NOMO-1 treated with dmso at 0.1 percent for 144 hours (cell line): ENCODE data around the gene SLC16A8.

ENCODE experiments used
- DNase-seq: peaks from one replicate; lab custom pipeline; 2025; ENCODE audit not compliant: unreplicated experiment; lab: John Stamatoyannopoulos, UW

SLC16A8 gene

DNA sequence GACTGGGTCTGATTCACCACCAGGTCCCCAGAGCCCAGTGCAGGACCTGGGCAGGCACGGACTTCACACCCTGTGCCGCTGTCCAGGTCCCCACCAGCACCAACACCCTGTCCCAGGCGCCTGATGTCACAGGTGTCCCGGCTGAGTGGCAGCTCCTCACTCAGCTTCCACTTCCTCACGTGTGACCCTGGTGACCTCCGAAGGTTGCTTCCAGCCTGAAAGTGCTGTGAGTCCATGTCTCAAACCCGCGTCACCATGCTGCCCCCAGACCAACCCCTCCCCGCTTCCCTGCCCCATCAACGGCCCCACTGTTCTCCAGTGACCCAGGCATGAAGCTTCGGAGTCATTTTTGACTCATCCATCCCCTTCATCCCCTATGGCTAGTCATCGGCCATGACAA, 52.5 kb downstream of the SLC16A8 start:
- no peak for DNase-seq

- DNase-seq, result no peak
Observed at GRCh38 chr22:38030311-38031133, 53.5 kb downstream of the SLC16A8 start.

DNA sequence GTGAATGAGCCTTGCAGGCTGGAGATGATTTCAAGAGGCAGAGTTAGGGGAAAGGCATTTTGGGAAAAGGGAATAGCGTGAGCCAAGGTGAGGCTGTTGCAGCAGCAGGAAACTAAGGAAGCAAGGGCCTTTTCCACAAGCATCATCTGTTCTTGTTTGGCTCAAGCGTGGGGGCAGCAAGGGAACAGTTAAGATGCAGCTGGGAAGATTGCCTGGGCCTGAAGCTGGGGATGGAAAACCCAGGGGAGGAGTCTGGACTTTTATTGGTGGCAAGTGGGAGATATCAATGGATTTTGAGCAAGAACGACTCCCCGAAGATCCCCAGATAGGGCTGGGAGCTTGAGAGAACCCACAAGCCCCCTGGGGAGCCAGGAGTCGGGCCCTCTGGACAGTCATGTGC, 54.1 kb downstream of the SLC16A8 start:
- DNase-seq, result no peak

DNA sequence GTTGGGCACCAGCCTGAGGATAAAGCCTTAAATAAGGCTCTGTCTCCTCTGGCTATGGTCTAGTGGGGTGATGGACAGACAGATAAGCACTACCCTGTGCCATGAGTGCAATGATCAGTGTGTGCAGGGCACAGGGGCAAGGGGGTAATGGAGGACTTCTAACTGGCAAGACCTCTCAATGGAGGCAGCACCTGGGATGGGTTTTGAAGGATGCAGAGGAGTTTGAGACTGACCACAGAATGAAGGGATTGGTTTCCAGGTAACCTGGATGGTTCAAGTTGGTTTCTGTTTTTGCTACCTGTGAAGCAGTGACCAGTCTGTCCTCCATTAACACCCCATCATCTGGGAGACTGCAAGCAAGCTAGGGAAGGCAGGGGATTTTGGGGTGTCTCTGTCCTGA, 54.6 kb downstream of the SLC16A8 start:
- no peak for DNase-seq

GRCh38 chr22:38028344-38029130, 55.4 kb downstream of the SLC16A8 start:
- DNase-seq, result no peak
